A549 (cell line): ENCODE measurements around the gene FAM151B. TPM values are rescaled to one million over a fixed set of nuclear protein-coding genes. Genes with fewer than 3 reads are reported as not detected.

ENCODE experiments used
- ATAC-seq, 2 experiments: fragments of 200-7000 bp in 1 of 2; fragments of >200 bp in 1 of 2; cut with Nextera tagmentation in 1 of 2; cut with Tn5 transposase in 1 of 2; 3 replicates each; pipeline versions ENCODE4 v1.8.0 to v1.9.1; 2018 to 2020; ENCODE audit warnings: mild to moderate bottlenecking in 1 of 2, moderate library complexity in 1 of 2
- CTCF ChIA-PET: fragments of 300-600 bp; sonication (Branson Sonifier 250); formaldehyde crosslinking; extraction: SDS; loops from one replicate; lab custom pipeline; 2021; ENCODE audit warnings: antibody characterized with exemption, inconsistent platforms; lab: Yijun Ruan, JAX
- POLR2A ChIA-PET: fragments of 350-600 bp; formaldehyde crosslinking; extraction: SDS; loops from one replicate; lab custom pipeline; 2021; ENCODE audit warnings: antibody characterized with exemption, inconsistent platforms; lab: Yijun Ruan, JAX
- DNase-seq, 2 experiments: peaks; one replicate each; pipeline versions ENCODE4 v3.0.0 to v3.0.0-alpha.2; 2011 to 2016; ENCODE audit warnings: low read depth in 1 of 2, low spot score in 1 of 2
- FAIRE-seq: peaks from 2 replicates; lab custom pipeline; 2011; peaks lifted over from hg19 to GRCh38; lab: Jason Lieb, UNC
- H3K27ac ChIP-seq, 2 experiments: fragments of >200 bp; sonication (Bioruptor Twin); formaldehyde crosslinking; 3 replicates each; pipeline ENCODE4 v1.5.1; 2016 to 2017
- H3K4me1 ChIP-seq: fragments of >200 bp; sonication (Bioruptor Twin); formaldehyde crosslinking; 3 replicates; pipeline ENCODE4 v1.6.1; 2016
- H3K4me2 ChIP-seq: fragments of >200 bp; sonication (Bioruptor Twin); formaldehyde crosslinking; 3 replicates; pipeline ENCODE4 v1.6.1; 2016
- H3K4me3 ChIP-seq: fragments of >200 bp; sonication (Bioruptor Twin); formaldehyde crosslinking; 3 replicates; pipeline ENCODE4 v1.5.1; 2016
- H3K9me3 ChIP-seq: fragments of >200 bp; sonication (Bioruptor Twin); formaldehyde crosslinking; 3 replicates; pipeline ENCODE4 v1.6.1; 2016
- CBX8 ChIP-seq: fragments of 200-600 bp; sonication (generic); IDR thresholded peaks from 2 replicates; pipeline ENCODE4 v1.6.1; 2016
- CEBPB ChIP-seq, 2 experiments: fragments of >200 bp in 1 of 2; sonication (Bioruptor Twin) in 1 of 2; formaldehyde crosslinking in 1 of 2; IDR thresholded peaks; 2 replicates each; pipeline ENCODE4 v1.6.1; 2012 to 2016
- CHD4 ChIP-seq: fragments of 200-600 bp; sonication (generic); IDR thresholded peaks from 2 replicates; pipeline ENCODE4 v1.6.1; 2016; ENCODE audit warnings: antibody characterized with exemption, mild to moderate bottlenecking, borderline replicate concordance
- CTCF ChIP-seq: fragments of >200 bp; sonication (Bioruptor Twin); formaldehyde crosslinking; IDR thresholded peaks from 3 replicates; pipeline ENCODE4 v1.5.1; 2016
- EP300 ChIP-seq, 2 experiments: fragments of >200 bp; sonication (Bioruptor Twin); formaldehyde crosslinking; IDR thresholded peaks; 2 replicates in 1 of 2; 3 replicates in 1 of 2; pipeline ENCODE4 v1.6.1; 2016 to 2017
- ESRRA ChIP-seq: fragments of 150-350 bp; IDR thresholded peaks from 2 replicates; pipeline ENCODE4 v1.6.1; 2014; ENCODE audit warnings: mild to moderate bottlenecking, low read length, borderline replicate concordance
- HES2 ChIP-seq: fragments of >200 bp; sonication (Bioruptor Twin); formaldehyde crosslinking; IDR thresholded peaks from 2 replicates; pipeline ENCODE4 v1.6.1; 2016
- HMGXB4 ChIP-seq: fragments of 250-450 bp; sonication (Bioruptor Pico); IDR thresholded peaks from 2 replicates; pipeline ENCODE4 v1.5.0; 2021; ENCODE audit warnings: mild to moderate bottlenecking, moderate library complexity, borderline replicate concordance
- JUN ChIP-seq, 2 experiments: fragments of >200 bp; sonication (Bioruptor Twin); formaldehyde crosslinking; IDR thresholded peaks; 2 replicates in 1 of 2; 3 replicates in 1 of 2; pipeline ENCODE4 v1.6.1; 2016 to 2017
- JUNB ChIP-seq: fragments of >200 bp; sonication (Bioruptor Twin); formaldehyde crosslinking; IDR thresholded peaks from 2 replicates; pipeline ENCODE4 v1.6.1; 2016
- MAFK ChIP-seq: fragments of 450-650 bp; IDR thresholded peaks from 2 replicates; pipeline ENCODE4 v1.6.1; 2014; ENCODE audit not compliant: partially characterized antibody
- MAX ChIP-seq: IDR thresholded peaks from 2 replicates; pipeline ENCODE4 v1.6.1; 2012
- MYC ChIP-seq: IDR thresholded peaks from 2 replicates; pipeline ENCODE4 v1.6.1; 2012; ENCODE audit warnings: mild to moderate bottlenecking, inconsistent platforms, low read length, improper control_type of control experiment, borderline replicate concordance
- NFE2L2 ChIP-seq: fragments of 150-350 bp; conservative IDR thresholded peaks from 2 replicates; pipeline ENCODE4 v1.6.1; 2014; ENCODE audit warnings: low read length
- POLR2A ChIP-seq: IDR thresholded peaks from 2 replicates; pipeline ENCODE4 v1.6.1; 2012; ENCODE audit warnings: mild to moderate bottlenecking, low read length
- RARB ChIP-seq: fragments of 250-450 bp; sonication (Bioruptor Pico); IDR thresholded peaks from 2 replicates; pipeline ENCODE4 v1.8.0; 2021; ENCODE audit warnings: mild to moderate bottlenecking, moderate library complexity
- RNF2 ChIP-seq: fragments of 200-600 bp; sonication (generic); IDR thresholded peaks from 2 replicates; pipeline ENCODE4 v1.6.1; 2016; ENCODE audit warnings: low read depth, mild to moderate bottlenecking, antibody characterized with exemption, moderate library complexity, borderline replicate concordance
- USF2 ChIP-seq: fragments of 450-650 bp; IDR thresholded peaks from 2 replicates; pipeline ENCODE4 v1.6.1; 2014; ENCODE audit warnings: antibody characterized with exemption
- ZFP36 ChIP-seq: fragments of 450-650 bp; IDR thresholded peaks from 2 replicates; pipeline ENCODE4 v1.6.1; 2014; ENCODE audit warnings: borderline replicate concordance; ENCODE audit not compliant: partially characterized antibody
- ZNF302 ChIP-seq: fragments of 250-450 bp; sonication (Bioruptor Pico); IDR thresholded peaks from 2 replicates; pipeline ENCODE4 v1.9.0; 2021; ENCODE audit warnings: inconsistent platforms, mild to moderate bottlenecking, moderate library complexity
- ZSCAN20 ChIP-seq: fragments of 250-450 bp; sonication (Bioruptor Pico); IDR thresholded peaks from 2 replicates; pipeline ENCODE4 v1.8.0; 2022; ENCODE audit warnings: mild to moderate bottlenecking, moderate library complexity
- WGBS: methylation state at CpG from one replicate; pipeline ENCODE4 v1.1.6; 2017; ENCODE audit errors: missing lambda C conversion rate; 5-methylcytosine and 5-hydroxymethylcytosine counted together
- polyA plus RNA-seq, 4 experiments: library from polyadenylated mRNA; depleted of rRNA in 3 of 4; stranded (reverse); fragments of >200 nt; fragmentation: RNase III in 1 of 4; extraction: RNeasy Plus Mini Kit Qiagen cat#74134 plus additional on column Dnase treatment in 1 of 4; gene quantifications; 2 replicates in 3 of 4; 3 replicates in 1 of 4; pipeline ENCODE4 v1.2.3, GENCODE V29; 2011 to 2017

The FAM151B gene
- polyA plus RNA-seq, 2 of the 4 experiments (the other 2 are of a cell fraction): 2.2 to 3.2 TPM

GRCh38 chr5:80584770-80585169 lies 96.9 kb downstream of the FAM151B start:
- DNase-seq: no peak
- Histone ChIP-seq H3K9me3 (no peaks in the 10 kb centered on the region), H3K27ac (no peak overlapping the region), H3K4me1 (no peaks in the 10 kb centered on the region), H3K4me3 (no peak overlapping the region), H3K4me2 (no peak overlapping the region)
- ChIA-PET CTCF (no interaction called here), POLR2A (no interaction called here)
- TF ChIP-seq HMGXB4 (CRISPR knock-in tag) (no peak), POLR2A (no peak), EP300 (IDR thresholded peaks at IDR 0.05) (no peak), JUNB (no peak), RARB (no peak), ZSCAN20 (no peak), MYC (no peak), CTCF (no peak), ZNF302 (no peak), CEBPB (IDR thresholded peaks at IDR 0.05) (no peak), RNF2 (no peak), HES2 (no peak)
- no peak for FAIRE-seq
- ATAC-seq: no peak
- WGBS: 72% methylated on average over 6 of the region's 6 CpGs

- DNase-seq (no peak), ATAC-seq (no peak), FAIRE-seq (no peak)
- H3K4me2 ChIP-seq: no peak overlapping the region
- no peak overlapping the region for H3K4me3 ChIP-seq
- H3K27ac ChIP-seq: no peak overlapping the region
- CTCF ChIA-PET: interaction anchor here (1.0 kb wide), 1 partner anchor 21 kb away, joined by 3 read pairs; no protein-coding TSS in a partner anchor
- WGBS: 76% methylated on average over 8 of the region's 8 CpGs
- H3K9me3 ChIP-seq: no peaks in the 10 kb centered on the region
- H3K4me1 ChIP-seq: no peaks in the 10 kb centered on the region
- POLR2A ChIA-PET: no interaction called here
- TF ChIP-seq MAFK (no peak), CHD4 (no peak), CBX8 (no peak), ESRRA (no peak)
Observed at GRCh38 chr5:80588858-80589540, 101.1 kb downstream of the FAM151B start.

- H3K27ac ChIP-seq: no peak overlapping the region
- ChIA-PET POLR2A (no interaction called here), CTCF (no interaction called here)
- 66% methylated on average over 5 of the region's 5 CpGs for WGBS
- no peak overlapping the region for H3K4me3 ChIP-seq
- no peaks in the 10 kb centered on the region for H3K4me1 ChIP-seq
- no peaks in the 10 kb centered on the region for H3K9me3 ChIP-seq
- ATAC-seq: no peak
- no peak for FAIRE-seq
- H3K4me2 ChIP-seq: no peak overlapping the region
- TF ChIP-seq MAX: no peak
- TF ChIP-seq NFE2L2: no peak
- no peak for TF ChIP-seq ZFP36
- TF ChIP-seq HES2: no peak
- no peak for TF ChIP-seq USF2
- TF ChIP-seq JUN (IDR thresholded peaks at IDR 0.05): no peak
- no peak for TF ChIP-seq POLR2A
- no peak for DNase-seq
Observed at GRCh38 chr5:80590766-80591165, 102.9 kb downstream of the FAM151B start.
